K562 (cell line): Measurements from ENCODE around the gene SLC7A6. TPM values are rescaled to one million over a fixed set of nuclear protein-coding genes. Genes with fewer than 3 reads are reported as not detected.

Experiments
- ASH1L ChIP-seq: fragments of 450-650 bp; IDR thresholded peaks from 2 replicates; pipeline ENCODE4 v1.6.1; 2018; ENCODE audit warnings: borderline replicate concordance, mild to moderate bottlenecking, low read depth; ENCODE audit not compliant: partially characterized antibody
- CCAR2 ChIP-seq: fragments of 200-400 bp; formaldehyde crosslinking; IDR thresholded peaks from 2 replicates; pipeline ENCODE4 v1.6.1; 2017; ENCODE audit warnings: mild to moderate bottlenecking, low read depth, low read length
- CHD2 ChIP-seq: IDR thresholded peaks from 2 replicates; pipeline ENCODE4 v1.6.1; 2011; ENCODE audit warnings: low read depth, low read length
- CREB1 ChIP-seq, 2 experiments: sonication (generic) in 1 of 2; formaldehyde crosslinking in 1 of 2; IDR thresholded peaks; 2 replicates each; pipeline versions ENCODE4 v1.6.1 to v1.8.0; 2012 to 2022; ENCODE audit warnings: inconsistent platforms in 1 of 2, mild to moderate bottlenecking in 1 of 2, missing genetic modification reagents in 1 of 2, moderate library complexity in 1 of 2
- CXXC5 ChIP-seq: fragments of 250-450 bp; sonication (Bioruptor Pico); IDR thresholded peaks from 2 replicates; pipeline ENCODE4 v1.8.0; 2022; ENCODE audit warnings: inconsistent platforms, mild to moderate bottlenecking, moderate library complexity
- DNMT1 ChIP-seq: fragments of 450-650 bp; IDR thresholded peaks from 2 replicates; pipeline ENCODE4 v1.6.1; 2016; ENCODE audit warnings: antibody characterized with exemption, mild to moderate bottlenecking
- L3MBTL2 ChIP-seq: fragments of 450-650 bp; IDR thresholded peaks from 2 replicates; pipeline ENCODE4 v1.6.1; 2016; ENCODE audit warnings: mild to moderate bottlenecking, moderate library complexity
- MEF2A ChIP-seq: IDR thresholded peaks from 2 replicates; pipeline ENCODE4 v1.6.1; 2011; ENCODE audit warnings: low read depth, mild to moderate bottlenecking, low read length, moderate library complexity; ENCODE audit not compliant: control insufficient read depth
- NCOA1 ChIP-seq: fragments of 450-650 bp; IDR thresholded peaks from 2 replicates; pipeline ENCODE4 v1.6.1; 2016; ENCODE audit warnings: low read depth
- NFIX ChIP-seq: fragments of 250-450 bp; sonication (Bioruptor Pico); IDR thresholded peaks from 2 replicates; pipeline ENCODE4 v1.4.0; 2020; ENCODE audit warnings: low read depth, mild to moderate bottlenecking, moderate library complexity
- PRPF4 ChIP-seq: fragments of 200-400 bp; formaldehyde crosslinking; IDR thresholded peaks from one replicate; pipeline ENCODE4 v1.6.1; 2017; ENCODE audit warnings: low read length, low read depth, mild to moderate bottlenecking; ENCODE audit not compliant: insufficient read depth, poor library complexity, severe bottlenecking
- RNF2 ChIP-seq: sonication (generic); IDR thresholded peaks from 2 replicates; pipeline ENCODE4 v1.6.1; 2016
- SMAD2 ChIP-seq: fragments of 150-350 bp; IDR thresholded peaks from 2 replicates; pipeline ENCODE4 v1.6.1; 2014; ENCODE audit warnings: low read depth, mild to moderate bottlenecking, low read length
- TEAD4 ChIP-seq, 2 experiments: sonication (generic) in 1 of 2; formaldehyde crosslinking in 1 of 2; IDR thresholded peaks; 2 replicates each; pipeline versions ENCODE4 v1.6.1 to v1.8.0; 2012 to 2022; ENCODE audit warnings: borderline replicate concordance in 1 of 2, inconsistent platforms in 1 of 2, low read length in 1 of 2, mild to moderate bottlenecking in 1 of 2, missing genetic modification reagents in 1 of 2
- ZFPM2 ChIP-seq: fragments of 250-450 bp; sonication (Bioruptor Pico); IDR thresholded peaks from 2 replicates; pipeline ENCODE4 v1.5.1; 2022; ENCODE audit warnings: mild to moderate bottlenecking
- ZNF197 ChIP-seq: fragments of 200-800 bp; sonication (Bioruptor generic); IDR thresholded peaks from 2 replicates; pipeline ENCODE4 v1.6.1; 2016; ENCODE audit warnings: low read depth, missing genetic modification characterization, missing compliant biosample characterization
- polyA plus RNA-seq, 8 experiments: library from polyadenylated mRNA; depleted of rRNA in 4 of 8; stranded (reverse) in 5 of 8; unstranded in 3 of 8; fragments of >200 nt; fragmentation: Nextera tagmentation in 2 of 8; fragmentation: Illumina TruSeq in 1 of 8; extraction: Ambion mirVana in 2 of 8; extraction: Trizol in 1 of 8; gene quantifications; 2 replicates each; pipeline versions ENCODE4 v1.2.1 to v1.2.3, GENCODE V29; 2011 to 2014; ENCODE audit warnings: inconsistent platforms in 1 of 8, missing spikeins in 1 of 8
- total RNA-seq, 7 experiments: library from RNA; depleted of rRNA in 6 of 7; stranded (reverse); fragments of >200 nt in 6 of 7; fragmentation: Illumina TruSeq in 2 of 7; extraction: Trizol in 2 of 7; gene quantifications; 2 replicates each; pipeline versions ENCODE4 v1.2.1 to v1.2.3, GENCODE V29; 2011 to 2021; ENCODE audit warnings: low replicate concordance in 1 of 7
- TF ChIP-seq, protein P1 (sequence below), 3 experiments: IDR thresholded peaks in 2 of 3; conservative IDR thresholded peaks in 1 of 3; 2 replicates each; pipeline ENCODE4 v1.5.1; 2011 to 2012; ENCODE audit warnings: low read length in 3 of 3, mild to moderate bottlenecking in 3 of 3, control low read depth in 2 of 3, improper control_type of control experiment in 1 of 3, inconsistent platforms in 1 of 3, low read depth in 1 of 3, mixed read lengths in 1 of 3, moderate library complexity in 1 of 3; ENCODE audit not compliant: insufficient read depth in 2 of 3
- TF ChIP-seq, protein P2 (sequence below): IDR thresholded peaks from 2 replicates; pipeline ENCODE4 v1.6.1; 2012; ENCODE audit warnings: low read depth, low read length, improper control_type of control experiment, borderline replicate concordance
- TF ChIP-seq, protein P3 (sequence below), 2 experiments: fragments of 450-650 bp in 1 of 2; sonication (generic) in 1 of 2; formaldehyde crosslinking in 1 of 2; IDR thresholded peaks in 1 of 2; conservative IDR thresholded peaks in 1 of 2; 2 replicates each; pipeline versions ENCODE4 v1.6.1 to v1.8.1; 2016 to 2023; ENCODE audit warnings: mild to moderate bottlenecking in 2 of 2, moderate library complexity in 2 of 2, inconsistent platforms in 1 of 2, missing genetic modification reagents in 1 of 2
- TF ChIP-seq, protein P4 (sequence below): sonication (generic); formaldehyde crosslinking; IDR thresholded peaks from 2 replicates; pipeline ENCODE4 v1.8.1; 2023; ENCODE audit warnings: mild to moderate bottlenecking, missing genetic modification reagents

SLC7A6 gene
- total and polyA plus RNA-seq, 9 of the 15 experiments (the other 6 are each of a cell fraction or from before 2014, with no cell fraction given): 12.6 to 60.1 (median 29.8) TPM

DNA sequence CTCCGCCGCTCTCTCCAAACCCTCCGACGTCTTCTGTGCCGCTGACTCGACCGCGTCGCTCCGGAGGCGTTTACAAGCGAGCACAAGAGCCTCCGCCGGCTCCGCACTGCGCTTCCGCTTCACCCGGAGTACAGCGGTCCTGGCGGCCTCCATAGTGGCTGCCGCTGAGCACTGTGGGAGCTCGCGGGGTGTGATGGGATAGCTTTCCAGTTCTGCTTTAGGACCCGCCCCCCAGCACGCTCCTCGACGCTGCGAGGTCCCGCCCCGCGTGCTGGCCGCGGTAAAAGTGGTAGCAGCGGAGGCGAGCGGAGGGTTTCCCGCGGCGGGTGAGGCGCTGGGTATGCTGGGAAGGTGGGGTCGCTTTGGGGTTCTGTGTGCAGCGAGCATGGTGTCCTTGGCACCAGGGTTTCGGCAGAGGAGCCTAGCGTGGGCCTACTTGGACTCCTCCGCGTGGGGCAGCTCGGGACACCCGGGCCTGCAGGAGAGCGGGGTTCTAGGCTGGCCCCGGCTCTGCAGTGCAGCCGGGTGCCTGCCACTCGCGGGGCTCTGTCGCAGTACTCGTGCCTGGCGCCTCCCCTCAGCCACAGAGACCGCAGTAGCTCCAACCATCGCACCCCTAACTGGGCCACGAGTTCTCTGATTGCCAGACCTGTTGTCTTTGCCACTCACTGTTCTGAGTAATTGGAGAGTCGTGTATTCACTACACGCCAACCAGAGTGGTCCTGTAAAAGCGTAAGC, 46.6 kb downstream of the SLC7A6 start, which contains the start of the genes PRMT7 and SLC7A6OS (continued):
- TF ChIP-seq NFIX (CRISPR knock-in tag): no peak
- TF ChIP-seq MEF2A: no peak
- TF ChIP-seq CREB1 (IDR thresholded peaks at IDR 0.05): 0 out of 2 replicates have a peak, but pooled peaks have one; percentile 29
- TF ChIP-seq CREB1 (CRISPR knock-in tag; IDR thresholded peaks at IDR 0.05): peak; percentile 73; the same call in 1 of the 2 replicates
- TF ChIP-seq, protein P1, sequence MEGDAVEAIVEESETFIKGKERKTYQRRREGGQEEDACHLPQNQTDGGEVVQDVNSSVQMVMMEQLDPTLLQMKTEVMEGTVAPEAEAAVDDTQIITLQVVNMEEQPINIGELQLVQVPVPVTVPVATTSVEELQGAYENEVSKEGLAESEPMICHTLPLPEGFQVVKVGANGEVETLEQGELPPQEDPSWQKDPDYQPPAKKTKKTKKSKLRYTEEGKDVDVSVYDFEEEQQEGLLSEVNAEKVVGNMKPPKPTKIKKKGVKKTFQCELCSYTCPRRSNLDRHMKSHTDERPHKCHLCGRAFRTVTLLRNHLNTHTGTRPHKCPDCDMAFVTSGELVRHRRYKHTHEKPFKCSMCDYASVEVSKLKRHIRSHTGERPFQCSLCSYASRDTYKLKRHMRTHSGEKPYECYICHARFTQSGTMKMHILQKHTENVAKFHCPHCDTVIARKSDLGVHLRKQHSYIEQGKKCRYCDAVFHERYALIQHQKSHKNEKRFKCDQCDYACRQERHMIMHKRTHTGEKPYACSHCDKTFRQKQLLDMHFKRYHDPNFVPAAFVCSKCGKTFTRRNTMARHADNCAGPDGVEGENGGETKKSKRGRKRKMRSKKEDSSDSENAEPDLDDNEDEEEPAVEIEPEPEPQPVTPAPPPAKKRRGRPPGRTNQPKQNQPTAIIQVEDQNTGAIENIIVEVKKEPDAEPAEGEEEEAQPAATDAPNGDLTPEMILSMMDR (IDR thresholded peaks at IDR 0.05 in 2 of 3, conservative IDR thresholded peaks at IDR 0.05 in 1 of 3; ENCODE audit: insufficient read depth in 2 of 3, low read depth in 1 of 3, low read length in 3 of 3): no peak
- TF ChIP-seq DNMT1: no peak
- TF ChIP-seq CCAR2: no peak
- peak; percentile 88 for TF ChIP-seq RNF2
- TF ChIP-seq ZFPM2 (CRISPR knock-in tag): no peak
- TF ChIP-seq CXXC5 (CRISPR knock-in tag): peak; percentile 88
- TF ChIP-seq, protein P2, sequence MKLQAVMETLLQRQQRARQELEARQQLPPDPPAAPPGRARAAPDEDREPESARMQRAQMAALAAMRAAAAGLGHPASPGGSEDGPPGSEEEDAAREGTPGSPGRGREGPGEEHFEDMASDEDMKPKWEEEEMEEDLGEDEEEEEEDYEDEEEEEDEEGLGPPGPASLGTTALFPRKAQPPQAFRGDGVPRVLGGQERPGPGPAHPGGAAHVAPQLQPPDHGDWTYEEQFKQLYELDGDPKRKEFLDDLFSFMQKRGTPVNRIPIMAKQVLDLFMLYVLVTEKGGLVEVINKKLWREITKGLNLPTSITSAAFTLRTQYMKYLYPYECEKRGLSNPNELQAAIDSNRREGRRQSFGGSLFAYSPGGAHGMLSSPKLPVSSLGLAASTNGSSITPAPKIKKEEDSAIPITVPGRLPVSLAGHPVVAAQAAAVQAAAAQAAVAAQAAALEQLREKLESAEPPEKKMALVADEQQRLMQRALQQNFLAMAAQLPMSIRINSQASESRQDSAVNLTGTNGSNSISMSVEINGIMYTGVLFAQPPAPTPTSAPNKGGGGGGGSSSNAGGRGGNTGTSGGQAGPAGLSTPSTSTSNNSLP: no peak
- TF ChIP-seq, protein P3, sequence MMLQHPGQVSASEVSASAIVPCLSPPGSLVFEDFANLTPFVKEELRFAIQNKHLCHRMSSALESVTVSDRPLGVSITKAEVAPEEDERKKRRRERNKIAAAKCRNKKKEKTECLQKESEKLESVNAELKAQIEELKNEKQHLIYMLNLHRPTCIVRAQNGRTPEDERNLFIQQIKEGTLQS (IDR thresholded peaks at IDR 0.05): no peak
- TF ChIP-seq, protein P3 (CRISPR knock-in tag; conservative IDR thresholded peaks at IDR 0.05): no peak
- TF ChIP-seq NCOA1: no peak
- no peak for TF ChIP-seq CHD2
- TF ChIP-seq, protein P4, sequence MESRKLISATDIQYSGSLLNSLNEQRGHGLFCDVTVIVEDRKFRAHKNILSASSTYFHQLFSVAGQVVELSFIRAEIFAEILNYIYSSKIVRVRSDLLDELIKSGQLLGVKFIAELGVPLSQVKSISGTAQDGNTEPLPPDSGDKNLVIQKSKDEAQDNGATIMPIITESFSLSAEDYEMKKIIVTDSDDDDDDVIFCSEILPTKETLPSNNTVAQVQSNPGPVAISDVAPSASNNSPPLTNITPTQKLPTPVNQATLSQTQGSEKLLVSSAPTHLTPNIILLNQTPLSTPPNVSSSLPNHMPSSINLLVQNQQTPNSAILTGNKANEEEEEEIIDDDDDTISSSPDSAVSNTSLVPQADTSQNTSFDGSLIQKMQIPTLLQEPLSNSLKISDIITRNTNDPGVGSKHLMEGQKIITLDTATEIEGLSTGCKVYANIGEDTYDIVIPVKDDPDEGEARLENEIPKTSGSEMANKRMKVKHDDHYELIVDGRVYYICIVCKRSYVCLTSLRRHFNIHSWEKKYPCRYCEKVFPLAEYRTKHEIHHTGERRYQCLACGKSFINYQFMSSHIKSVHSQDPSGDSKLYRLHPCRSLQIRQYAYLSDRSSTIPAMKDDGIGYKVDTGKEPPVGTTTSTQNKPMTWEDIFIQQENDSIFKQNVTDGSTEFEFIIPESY (CRISPR knock-in tag): no peak; the same call in 1 of the 2 replicates
- TF ChIP-seq TEAD4 (IDR thresholded peaks at IDR 0.05; ENCODE audit: low read length): peak; percentile 8; the same call in 1 of the 2 replicates
- TF ChIP-seq TEAD4 (CRISPR knock-in tag; IDR thresholded peaks at IDR 0.05; ENCODE audit: borderline replicate concordance): no peak
- no peak for TF ChIP-seq ASH1L
- TF ChIP-seq PRPF4: peak; percentile 54
- TF ChIP-seq SMAD2: no peak
- TF ChIP-seq ZNF197 (CRISPR knock-in tag): peak; percentile 56; the same call in 1 of the 2 replicates
- peak; percentile 97 for TF ChIP-seq L3MBTL2
